GM21447 (cell line): ENCODE measurements around the gene RPS6KB2.
A peak's percentile ranks its signal among the peaks of the same experiment; 100 is the strongest.
"Not testable (repeated sequence)": the region's sequence is repeated elsewhere in the genome, so short reads cannot be mapped to it uniquely, and the experiment has no call there.

ENCODE experiments used
- ATAC-seq: cut with Tn5 transposase; IDR thresholded peaks from one replicate; pipeline ENCODE4 v1.9.1; 2021; ENCODE audit not compliant: unreplicated experiment

The RPS6KB2 gene

GRCh38 chr11:67465189-67465510 lies 36.9 kb downstream of the RPS6KB2 start:
- ATAC-seq, result no peak

- ATAC-seq, result not testable (repeated sequence)
Observed at GRCh38 chr11:67465530-67465929, 37.2 kb downstream of the RPS6KB2 start.

GRCh38 chr11:67466367-67466766 lies 38.1 kb downstream of the RPS6KB2 start:
- ATAC-seq, result no peak

- no peak for ATAC-seq
Observed at GRCh38 chr11:67466962-67467771, 38.9 kb downstream of the RPS6KB2 start.

GRCh38 chr11:67468056-67468455 lies 39.8 kb downstream of the RPS6KB2 start:
- no peak for ATAC-seq

GRCh38 chr11:67468456-67468758 lies 40.1 kb downstream of the RPS6KB2 start:
- ATAC-seq, result peak; percentile 1

GRCh38 chr11:67468759-67469507 lies 40.6 kb downstream of the RPS6KB2 start, which contains the start of gene TMEM134:
TSS of gene TMEM134 (minus strand) at chr11:67469251. CDS start at chr11:67469192, 59 bp downstream.
- peak; percentile 47 for ATAC-seq

- ATAC-seq, result no peak
Observed at GRCh38 chr11:67469508-67469811, 41.2 kb downstream of the RPS6KB2 start.

GRCh38 chr11:67470337-67471002 lies 42.2 kb downstream of the RPS6KB2 start:
- no peak for ATAC-seq

GRCh38 chr11:67472882-67473281 lies 44.6 kb downstream of the RPS6KB2 start:
- no peak for ATAC-seq

- ATAC-seq, result not testable (repeated sequence)
Observed at GRCh38 chr11:67476692-67477091, 48.4 kb downstream of the RPS6KB2 start.

- not testable (repeated sequence) for ATAC-seq
Observed at GRCh38 chr11:67477344-67478050, 49.2 kb downstream of the RPS6KB2 start.

- no peak for ATAC-seq
Observed at GRCh38 chr11:67482275-67482826, 54.1 kb downstream of the RPS6KB2 start.

- peak; percentile 49 for ATAC-seq
Observed at GRCh38 chr11:67482827-67483798, 54.8 kb downstream of the RPS6KB2 start, which contains the start of gene AIP. TSS of gene AIP (plus strand) at chr11:67483026. CDS start at chr11:67483159, 133 bp downstream.

- no peak for ATAC-seq
Observed at GRCh38 chr11:67483831-67484665, 55.8 kb downstream of the RPS6KB2 start.

GRCh38 chr11:67484847-67485311 lies 56.6 kb downstream of the RPS6KB2 start:
- no peak for ATAC-seq
